Measurements from ENCODE around the gene HAVCR2. TPM values are rescaled to one million over a fixed set of nuclear protein-coding genes. Genes with fewer than 3 reads are reported as not detected.

The HAVCR2 gene
- total and polyA plus RNA-seq, 9 of the 15 experiments (the other 6 are each of a cell fraction or from before 2014, with no cell fraction given) = 0.04 to 0.11 (median 0.06) TPM; not detected in 5

DNA sequence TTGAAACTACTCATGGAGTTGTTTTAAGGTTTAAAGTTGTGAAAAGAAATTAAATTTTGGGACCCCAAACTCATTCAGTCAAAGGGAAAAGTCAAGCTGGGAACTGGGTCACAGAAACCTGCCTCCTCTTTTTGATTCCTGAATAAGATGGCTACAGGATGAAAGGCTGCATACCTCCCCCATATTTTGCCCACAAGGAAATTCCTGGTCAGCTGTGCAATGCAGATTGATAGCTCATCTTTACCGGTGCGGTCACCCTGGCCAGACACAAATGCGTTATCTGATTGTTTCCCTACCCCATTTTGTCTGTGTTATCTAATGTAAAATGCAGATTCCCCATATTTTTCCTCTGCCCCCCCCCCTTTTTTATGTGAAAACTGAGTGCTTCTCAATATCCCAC lies 1.3 kb downstream of the HAVCR2 start (continued):
- TF ChIP-seq, protein P1, sequence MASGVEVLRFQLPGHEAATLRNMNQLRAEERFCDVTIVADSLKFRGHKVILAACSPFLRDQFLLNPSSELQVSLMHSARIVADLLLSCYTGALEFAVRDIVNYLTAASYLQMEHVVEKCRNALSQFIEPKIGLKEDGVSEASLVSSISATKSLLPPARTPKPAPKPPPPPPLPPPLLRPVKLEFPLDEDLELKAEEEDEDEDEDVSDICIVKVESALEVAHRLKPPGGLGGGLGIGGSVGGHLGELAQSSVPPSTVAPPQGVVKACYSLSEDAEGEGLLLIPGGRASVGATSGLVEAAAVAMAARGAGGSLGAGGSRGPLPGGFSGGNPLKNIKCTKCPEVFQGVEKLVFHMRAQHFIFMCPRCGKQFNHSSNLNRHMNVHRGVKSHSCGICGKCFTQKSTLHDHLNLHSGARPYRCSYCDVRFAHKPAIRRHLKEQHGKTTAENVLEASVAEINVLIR (CRISPR knock-in tag; IDR thresholded peaks at IDR 0.05) = no peak
- TF ChIP-seq ZNF707 (CRISPR knock-in tag; conservative IDR thresholded peaks at IDR 0.05) (no peak), JUN (IDR thresholded peaks at IDR 0.05; ENCODE audit: borderline replicate concordance, low read depth, low read length) (no peak), JUN (CRISPR knock-in tag; IDR thresholded peaks at IDR 0.05; ENCODE audit: borderline replicate concordance) (no peak), ZBTB7A (IDR thresholded peaks at IDR 0.05; ENCODE audit: borderline replicate concordance, control insufficient read depth, low read depth, low read length) (no peak), RBM22 (IDR thresholded peaks at IDR 0.05; ENCODE audit: low read depth, low read length, poor library complexity, severe bottlenecking) (no peak), TAL1 (IDR thresholded peaks at IDR 0.05) (no peak)
- TF ChIP-seq, protein P2, sequence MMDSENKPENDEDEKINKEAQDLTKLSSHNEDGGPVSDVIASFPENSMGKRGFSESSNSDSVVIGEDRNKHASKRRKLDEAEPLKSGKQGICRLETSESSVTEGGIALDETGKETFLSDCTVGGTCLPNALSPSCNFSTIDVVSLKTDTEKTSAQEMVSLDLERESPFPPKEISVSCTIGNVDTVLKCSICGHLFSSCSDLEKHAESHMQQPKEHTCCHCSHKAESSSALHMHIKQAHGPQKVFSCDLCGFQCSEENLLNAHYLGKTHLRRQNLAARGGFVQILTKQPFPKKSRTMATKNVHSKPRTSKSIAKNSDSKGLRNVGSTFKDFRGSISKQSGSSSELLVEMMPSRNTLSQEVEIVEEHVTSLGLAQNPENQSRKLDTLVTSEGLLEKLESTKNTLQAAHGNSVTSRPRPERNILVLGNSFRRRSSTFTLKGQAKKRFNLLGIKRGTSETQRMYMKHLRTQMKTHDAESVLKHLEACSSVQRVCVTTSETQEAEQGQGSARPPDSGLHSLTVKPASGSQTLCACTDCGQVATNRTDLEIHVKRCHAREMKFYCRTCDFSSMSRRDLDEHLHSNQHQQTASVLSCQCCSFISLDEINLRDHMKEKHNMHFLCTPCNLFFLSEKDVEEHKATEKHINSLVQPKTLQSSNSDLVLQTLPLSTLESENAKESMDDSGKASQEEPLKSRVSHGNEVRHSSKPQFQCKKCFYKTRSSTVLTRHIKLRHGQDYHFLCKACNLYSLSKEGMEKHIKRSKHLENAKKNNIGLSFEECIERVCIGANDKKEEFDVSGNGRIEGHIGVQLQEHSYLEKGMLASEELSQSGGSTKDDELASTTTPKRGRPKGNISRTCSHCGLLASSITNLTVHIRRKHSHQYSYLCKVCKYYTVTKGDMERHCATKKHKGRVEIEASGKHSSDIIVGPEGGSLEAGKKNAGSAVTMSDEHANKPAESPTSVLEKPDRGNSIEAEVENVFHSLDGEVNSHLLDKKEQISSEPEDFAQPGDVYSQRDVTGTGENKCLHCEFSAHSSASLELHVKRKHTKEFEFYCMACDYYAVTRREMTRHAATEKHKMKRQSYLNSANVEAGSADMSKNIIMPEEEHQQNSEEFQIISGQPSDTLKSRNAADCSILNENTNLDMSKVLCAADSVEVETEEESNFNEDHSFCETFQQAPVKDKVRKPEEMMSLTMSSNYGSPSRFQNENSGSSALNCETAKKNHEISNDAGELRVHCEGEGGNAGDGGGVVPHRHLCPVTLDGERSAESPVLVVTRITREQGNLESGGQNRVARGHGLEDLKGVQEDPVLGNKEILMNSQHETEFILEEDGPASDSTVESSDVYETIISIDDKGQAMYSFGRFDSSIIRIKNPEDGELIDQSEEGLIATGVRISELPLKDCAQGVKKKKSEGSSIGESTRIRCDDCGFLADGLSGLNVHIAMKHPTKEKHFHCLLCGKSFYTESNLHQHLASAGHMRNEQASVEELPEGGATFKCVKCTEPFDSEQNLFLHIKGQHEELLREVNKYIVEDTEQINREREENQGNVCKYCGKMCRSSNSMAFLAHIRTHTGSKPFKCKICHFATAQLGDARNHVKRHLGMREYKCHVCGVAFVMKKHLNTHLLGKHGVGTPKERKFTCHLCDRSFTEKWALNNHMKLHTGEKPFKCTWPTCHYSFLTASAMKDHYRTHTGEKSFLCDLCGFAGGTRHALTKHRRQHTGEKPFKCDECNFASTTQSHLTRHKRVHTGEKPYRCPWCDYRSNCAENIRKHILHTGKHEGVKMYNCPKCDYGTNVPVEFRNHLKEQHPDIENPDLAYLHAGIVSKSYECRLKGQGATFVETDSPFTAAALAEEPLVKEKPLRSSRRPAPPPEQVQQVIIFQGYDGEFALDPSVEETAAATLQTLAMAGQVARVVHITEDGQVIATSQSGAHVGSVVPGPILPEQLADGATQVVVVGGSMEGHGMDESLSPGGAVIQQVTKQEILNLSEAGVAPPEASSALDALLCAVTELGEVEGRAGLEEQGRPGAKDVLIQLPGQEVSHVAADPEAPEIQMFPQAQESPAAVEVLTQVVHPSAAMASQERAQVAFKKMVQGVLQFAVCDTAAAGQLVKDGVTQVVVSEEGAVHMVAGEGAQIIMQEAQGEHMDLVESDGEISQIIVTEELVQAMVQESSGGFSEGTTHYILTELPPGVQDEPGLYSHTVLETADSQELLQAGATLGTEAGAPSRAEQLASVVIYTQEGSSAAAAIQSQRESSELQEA (IDR thresholded peaks at IDR 0.05; ENCODE audit: low read depth) = no peak
- TF ChIP-seq, protein P3, sequence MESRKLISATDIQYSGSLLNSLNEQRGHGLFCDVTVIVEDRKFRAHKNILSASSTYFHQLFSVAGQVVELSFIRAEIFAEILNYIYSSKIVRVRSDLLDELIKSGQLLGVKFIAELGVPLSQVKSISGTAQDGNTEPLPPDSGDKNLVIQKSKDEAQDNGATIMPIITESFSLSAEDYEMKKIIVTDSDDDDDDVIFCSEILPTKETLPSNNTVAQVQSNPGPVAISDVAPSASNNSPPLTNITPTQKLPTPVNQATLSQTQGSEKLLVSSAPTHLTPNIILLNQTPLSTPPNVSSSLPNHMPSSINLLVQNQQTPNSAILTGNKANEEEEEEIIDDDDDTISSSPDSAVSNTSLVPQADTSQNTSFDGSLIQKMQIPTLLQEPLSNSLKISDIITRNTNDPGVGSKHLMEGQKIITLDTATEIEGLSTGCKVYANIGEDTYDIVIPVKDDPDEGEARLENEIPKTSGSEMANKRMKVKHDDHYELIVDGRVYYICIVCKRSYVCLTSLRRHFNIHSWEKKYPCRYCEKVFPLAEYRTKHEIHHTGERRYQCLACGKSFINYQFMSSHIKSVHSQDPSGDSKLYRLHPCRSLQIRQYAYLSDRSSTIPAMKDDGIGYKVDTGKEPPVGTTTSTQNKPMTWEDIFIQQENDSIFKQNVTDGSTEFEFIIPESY (CRISPR knock-in tag; IDR thresholded peaks at IDR 0.05) = no peak
- TF ChIP-seq, protein P4, sequence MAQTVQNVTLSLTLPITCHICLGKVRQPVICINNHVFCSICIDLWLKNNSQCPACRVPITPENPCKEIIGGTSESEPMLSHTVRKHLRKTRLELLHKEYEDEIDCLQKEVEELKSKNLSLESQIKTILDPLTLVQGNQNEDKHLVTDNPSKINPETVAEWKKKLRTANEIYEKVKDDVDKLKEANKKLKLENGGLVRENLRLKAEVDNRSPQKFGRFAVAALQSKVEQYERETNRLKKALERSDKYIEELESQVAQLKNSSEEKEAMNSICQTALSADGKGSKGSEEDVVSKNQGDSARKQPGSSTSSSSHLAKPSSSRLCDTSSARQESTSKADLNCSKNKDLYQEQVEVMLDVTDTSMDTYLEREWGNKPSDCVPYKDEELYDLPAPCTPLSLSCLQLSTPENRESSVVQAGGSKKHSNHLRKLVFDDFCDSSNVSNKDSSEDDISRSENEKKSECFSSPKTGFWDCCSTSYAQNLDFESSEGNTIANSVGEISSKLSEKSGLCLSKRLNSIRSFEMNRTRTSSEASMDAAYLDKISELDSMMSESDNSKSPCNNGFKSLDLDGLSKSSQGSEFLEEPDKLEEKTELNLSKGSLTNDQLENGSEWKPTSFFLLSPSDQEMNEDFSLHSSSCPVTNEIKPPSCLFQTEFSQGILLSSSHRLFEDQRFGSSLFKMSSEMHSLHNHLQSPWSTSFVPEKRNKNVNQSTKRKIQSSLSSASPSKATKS (CRISPR knock-in tag; IDR thresholded peaks at IDR 0.05) = no peak

Data from K562 (cell line).